Smooth muscle cell of the brain vasculature (primary cell): Measurements from ENCODE around the gene ICAM4.
A peak's percentile ranks its signal among the peaks of the same experiment; 100 is the strongest.
"Not testable (repeated sequence)": the region's sequence is repeated elsewhere in the genome, so short reads cannot be mapped to it uniquely, and the experiment has no call there.

Experiments used
- DNase-seq: peaks from one replicate; pipeline ENCODE4 v3.0.0-alpha.2; 2012; ENCODE audit warnings: low read depth, low spot score

ICAM4 gene

GRCh38 chr19:10318807-10319682 lies 32.3 kb downstream of the ICAM4 start:
- no peak for DNase-seq

DNA sequence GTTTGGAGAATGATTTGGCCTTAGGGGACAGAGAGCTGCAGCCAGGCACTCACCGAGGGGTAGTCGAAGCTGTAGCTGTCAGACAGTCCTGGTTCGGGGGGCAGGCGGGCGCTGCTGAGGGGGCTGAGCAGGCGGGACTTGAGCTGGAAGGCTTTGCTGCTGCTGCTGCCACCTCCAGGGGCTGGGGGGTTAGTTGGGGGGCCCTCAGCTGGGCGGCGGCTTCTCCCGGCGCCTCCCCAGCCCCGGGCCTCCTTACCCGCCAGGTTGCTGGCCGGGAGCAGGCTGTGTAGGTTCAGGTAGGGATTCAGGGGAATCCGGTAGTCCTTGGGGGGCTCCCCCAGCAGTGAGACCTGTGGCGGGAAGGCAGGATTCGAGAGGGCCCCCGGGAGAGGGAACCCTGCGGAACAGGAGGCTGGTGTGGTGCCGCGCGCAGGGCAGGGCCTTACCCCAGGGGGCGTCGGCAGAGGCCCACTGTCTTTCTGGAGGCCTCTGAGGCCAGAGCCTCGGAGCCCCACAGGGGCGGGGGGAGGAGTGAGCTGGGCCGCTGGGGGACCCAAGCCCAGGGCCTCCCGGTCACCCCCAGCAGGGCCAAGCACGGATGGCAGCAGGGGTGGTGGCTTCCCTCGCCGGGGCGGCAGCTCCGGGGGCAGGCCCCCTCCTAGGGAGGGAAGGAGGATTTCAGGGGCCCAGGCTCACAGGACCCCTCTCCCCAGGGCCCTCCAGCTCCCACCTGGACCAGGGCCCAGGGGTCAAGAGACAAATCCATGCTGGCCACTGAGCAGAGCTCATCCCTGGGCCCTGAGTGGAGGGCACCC lies 34.1 kb downstream of the ICAM4 start:
- no peak for DNase-seq

- no peak for DNase-seq
Measured at GRCh38 chr19:10321417-10321797, 34.7 kb downstream of the ICAM4 start.

- DNase-seq = no peak
Measured at GRCh38 chr19:10321874-10322835, 35.4 kb downstream of the ICAM4 start.

DNA sequence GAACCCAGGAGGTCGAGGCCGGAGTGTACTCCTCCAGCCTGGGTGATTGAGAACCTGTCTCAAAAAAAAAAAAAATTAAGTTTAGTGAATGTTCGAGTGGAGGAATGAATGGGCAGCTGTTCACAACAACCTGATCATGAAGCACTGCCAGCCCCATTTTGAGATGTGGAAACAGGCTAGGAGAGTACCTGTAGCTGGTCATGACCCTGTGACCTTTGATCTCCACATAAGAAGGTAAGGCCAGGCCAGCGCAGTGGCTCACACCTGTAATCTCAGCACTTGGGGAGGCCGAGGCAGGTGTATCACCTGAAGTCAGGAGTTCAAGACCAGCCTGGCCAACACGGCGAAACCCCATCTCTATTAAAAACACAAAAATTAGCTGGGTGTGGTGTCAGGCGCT lies 39.0 kb downstream of the ICAM4 start:
- DNase-seq = no peak

DNA sequence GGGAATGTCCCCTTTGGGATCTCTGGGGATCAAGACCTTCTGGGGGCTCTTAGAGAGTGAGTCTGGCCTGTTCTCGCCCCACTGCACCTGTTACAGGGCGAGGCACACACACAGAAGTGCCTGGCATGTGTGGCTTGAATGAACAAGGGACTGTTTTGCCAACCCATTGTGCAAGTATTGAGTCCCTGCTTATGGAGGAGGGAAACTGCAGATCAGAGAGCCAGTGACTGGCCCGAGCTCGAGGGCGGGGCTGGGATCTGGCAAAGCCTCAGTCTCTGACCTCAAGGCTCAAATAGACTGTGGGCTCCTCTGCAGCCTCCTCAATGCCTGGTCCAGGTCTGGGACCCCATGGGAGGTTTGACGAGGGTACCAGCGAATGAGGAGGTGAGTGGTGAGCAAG lies 41.0 kb downstream of the ICAM4 start:
- no peak for DNase-seq

DNA sequence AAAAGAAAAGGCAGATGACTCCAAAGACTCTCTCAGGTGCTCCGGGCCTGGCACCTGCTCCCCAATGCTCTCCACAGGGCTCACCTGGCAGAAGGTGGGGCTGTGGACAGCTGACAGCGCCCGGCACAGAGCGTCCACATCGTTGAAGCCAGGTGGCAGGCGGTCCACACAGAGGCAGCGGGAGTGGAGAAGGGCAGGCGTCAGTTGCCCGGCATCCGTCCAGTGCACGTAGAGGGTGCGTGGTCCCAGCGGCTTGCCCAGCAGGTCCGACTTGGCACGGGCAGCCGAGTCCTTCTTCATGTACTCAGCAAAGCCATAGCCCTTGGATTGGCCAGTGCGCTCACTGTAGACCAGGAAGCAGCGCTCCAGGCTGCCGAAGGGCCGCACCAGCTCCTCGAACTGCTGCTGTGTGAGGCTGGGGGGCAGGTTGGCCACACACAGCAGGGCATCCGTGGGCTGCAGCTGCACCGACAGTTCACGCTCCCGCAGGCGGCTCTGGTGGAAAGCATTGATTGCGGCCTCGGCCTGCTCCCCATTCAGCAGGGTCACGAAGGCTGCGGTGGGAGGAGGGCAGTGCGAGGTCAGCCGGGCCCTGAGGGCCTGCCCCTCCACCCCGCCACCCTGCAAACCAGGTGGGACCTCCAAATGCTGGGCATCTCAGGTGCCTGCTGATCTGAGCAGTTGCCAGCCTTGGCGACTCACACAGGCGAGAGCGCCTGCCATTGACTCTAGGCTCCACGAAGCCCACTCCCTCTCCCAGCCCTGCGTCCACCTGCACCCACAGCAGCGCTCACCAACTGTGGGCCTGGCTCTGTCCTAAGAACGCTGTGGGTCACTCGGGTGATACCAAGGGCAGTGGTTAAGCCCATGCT lies 42.0 kb downstream of the ICAM4 start:
- no peak for DNase-seq

DNA sequence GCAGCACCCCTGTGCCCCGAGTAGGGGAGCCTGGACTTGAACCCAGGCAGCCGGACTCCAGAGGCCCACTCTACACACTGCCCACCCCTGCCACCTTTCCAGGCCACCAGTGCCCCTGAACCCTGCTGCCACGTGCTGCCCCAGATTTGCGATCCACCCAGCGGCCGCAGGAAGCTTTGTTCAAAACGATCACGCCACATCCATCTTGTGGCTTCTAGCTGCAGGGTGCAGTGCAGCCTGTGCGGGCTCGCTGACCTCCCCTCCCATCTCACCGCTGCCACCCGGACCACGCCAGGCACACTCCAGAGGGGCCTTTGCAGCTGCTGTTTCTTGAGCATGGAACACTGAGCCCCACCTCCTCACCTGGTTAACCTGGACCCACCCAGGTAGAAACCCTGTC lies 42.8 kb downstream of the ICAM4 start:
- DNase-seq = no peak

DNA sequence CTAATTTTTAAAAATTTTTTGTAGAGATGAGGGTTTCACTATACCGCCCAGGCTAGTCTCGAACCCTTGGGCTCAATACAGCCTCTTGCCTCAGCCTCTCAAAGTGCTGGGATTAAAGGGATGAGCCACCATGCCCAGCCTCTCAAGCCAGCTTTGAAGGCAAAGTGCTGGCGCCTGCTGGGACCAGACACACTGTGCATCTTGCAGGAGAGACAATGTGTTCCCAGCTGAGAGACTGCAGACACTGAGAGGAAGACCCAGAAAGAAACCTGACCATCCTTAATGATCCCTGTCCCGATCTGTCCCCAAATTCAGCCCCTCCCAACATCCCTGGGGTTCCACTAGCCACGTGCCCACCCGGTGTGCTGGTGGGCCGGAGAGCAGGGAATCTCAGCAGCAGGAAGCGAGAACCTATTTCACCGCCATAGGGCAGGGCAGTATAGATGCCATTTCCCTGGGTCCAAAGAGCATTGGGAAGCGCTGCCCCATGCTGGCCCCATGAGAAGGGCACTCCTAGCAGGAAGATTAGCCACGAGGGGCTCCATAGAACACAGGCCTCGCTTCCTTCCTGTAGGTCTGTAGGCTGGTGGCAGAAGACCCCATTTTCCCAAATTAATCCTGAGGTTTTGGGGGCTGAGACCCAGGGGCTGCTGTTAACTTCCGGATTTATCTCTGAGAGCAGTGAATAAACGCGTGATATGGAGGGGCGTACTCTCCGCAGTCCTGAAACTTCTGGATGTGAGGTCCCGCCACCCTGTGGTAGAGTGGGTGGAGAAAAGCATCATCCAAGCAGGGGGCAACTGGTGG lies 45.6 kb downstream of the ICAM4 start:
- DNase-seq = no peak

GRCh38 chr19:10332965-10333757 lies 46.4 kb downstream of the ICAM4 start, which contains the start of gene RAVER1:
TSS of gene RAVER1 (minus strand) at chr19:10333529. CDS start at chr19:10333507, 22 bp downstream.
- peak; percentile 95 for DNase-seq

DNA sequence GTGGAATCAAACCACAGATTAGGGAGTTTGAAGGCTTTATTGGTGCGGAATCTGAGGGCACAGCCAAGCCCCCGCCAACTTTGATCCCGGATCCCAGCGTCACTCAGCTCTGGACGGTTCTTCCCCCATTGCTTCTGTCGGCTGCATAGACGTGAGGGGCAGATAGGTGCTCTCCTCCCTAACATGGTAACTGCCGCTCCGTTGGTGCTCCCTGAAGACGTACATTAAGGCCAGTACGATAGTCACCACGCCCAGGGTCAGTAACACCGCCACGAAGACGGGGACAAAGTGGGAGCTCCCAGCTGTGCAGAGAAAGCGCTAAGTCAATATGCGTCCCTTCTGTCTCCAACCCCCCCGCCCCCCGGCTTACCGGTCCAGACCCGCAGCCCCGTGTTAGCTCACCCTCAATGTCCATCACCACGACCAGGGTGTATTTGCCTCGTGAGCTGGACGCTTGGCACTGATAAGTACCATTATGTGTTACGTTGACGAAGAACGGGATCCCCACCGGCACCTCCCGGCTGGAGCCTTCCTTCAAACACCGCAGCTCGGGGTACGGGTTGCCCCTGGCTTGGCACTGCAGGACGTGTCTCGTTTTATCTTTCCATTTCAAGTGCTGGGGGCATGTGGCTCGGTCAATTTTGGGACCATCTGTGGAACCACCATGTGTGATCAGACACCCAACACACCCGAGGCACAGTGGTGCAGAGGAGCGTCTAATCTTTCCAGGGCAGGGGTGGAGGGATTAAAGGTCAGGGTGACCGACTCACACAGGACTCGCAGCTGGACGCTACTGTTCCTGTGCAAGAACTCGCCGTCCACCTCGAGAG lies 47.2 kb downstream of the ICAM4 start:
- DNase-seq = no peak

DNA sequence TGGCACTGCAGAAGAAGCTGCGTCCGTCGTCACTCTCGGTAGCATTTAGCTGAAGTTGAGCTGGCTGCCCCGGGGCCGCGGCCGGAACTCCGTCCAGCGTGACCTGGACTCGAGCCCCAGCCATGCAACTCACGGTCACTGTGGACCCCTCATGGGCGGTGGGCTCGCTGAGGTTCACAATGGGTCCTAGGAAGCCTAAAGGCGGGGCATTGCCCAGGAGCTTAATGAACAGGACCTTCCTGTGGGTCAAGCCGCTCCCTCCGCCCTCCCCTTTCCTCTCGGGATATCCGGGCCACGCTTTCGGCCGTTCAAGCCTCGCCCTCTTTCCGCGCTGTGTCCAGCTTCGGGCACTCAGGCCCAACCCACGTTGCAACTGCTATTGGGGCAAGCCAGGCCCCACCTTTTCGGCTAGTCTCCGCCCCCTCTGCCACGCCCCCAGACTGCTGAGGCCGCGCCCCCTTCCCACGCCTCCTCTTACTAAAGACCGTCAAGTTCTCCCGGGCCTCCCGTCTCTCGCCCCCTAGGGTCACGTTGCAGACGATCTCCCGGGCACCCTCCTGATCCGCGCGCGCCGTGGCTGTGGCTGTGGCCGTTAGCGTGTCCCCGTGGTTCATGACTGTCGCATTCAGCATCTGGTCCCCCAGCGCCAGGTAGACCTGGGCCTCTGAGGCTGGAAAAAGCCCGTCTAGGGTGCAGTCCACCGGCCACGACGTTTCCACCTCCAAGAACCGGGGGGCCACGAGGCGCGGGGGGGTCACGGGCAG lies 48.0 kb downstream of the ICAM4 start:
- peak; percentile 75 for DNase-seq

GRCh38 chr19:10335352-10335985 lies 48.7 kb downstream of the ICAM4 start:
- DNase-seq = no peak

DNA sequence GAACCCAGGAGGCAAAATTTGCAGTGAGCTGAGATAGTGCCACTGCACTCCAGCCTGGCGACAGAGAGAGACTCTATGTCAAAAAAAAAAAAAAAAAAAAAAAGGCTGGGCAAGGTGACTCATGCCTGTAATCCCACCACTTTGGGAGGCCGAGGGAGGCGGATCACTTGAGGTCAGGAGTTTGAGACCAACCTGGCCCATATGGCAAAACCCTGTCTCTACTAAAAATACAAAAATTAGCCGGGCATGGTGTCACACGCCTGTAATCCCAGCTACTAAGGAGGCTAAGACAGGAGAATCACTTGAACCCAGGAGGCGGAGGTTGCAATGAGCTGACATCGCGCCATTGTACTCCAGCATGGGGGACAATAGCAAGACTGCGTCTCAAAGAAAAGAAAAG lies 50.0 kb downstream of the ICAM4 start:
- DNase-seq = not testable (repeated sequence)
